Fibroblast of villous mesenchyme (primary cell): ENCODE data around the gene PDE6G. TPM values are rescaled to one million over a fixed set of nuclear protein-coding genes. Genes with fewer than 3 reads are reported as not detected.
"Not testable (repeated sequence)": the region's sequence is repeated elsewhere in the genome, so short reads cannot be mapped to it uniquely, and the experiment has no call there.

Experiments
- DNase-seq: peaks from one replicate; pipeline ENCODE4 v3.0.0-alpha.2; 2010; ENCODE audit warnings: low read depth
- H3K4me3 ChIP-seq: 2 replicates; pipeline ENCODE4 v1.5.1; 2011; ENCODE audit warnings: low read depth, mild to moderate bottlenecking, low read length
- CTCF ChIP-seq: IDR thresholded peaks from 2 replicates; pipeline ENCODE4 v1.5.1; 2012; ENCODE audit warnings: low read depth, mild to moderate bottlenecking, low read length; ENCODE audit not compliant: insufficient read depth
- total RNA-seq: library from RNA; depleted of rRNA; stranded (reverse); fragments of >200 nt; gene quantifications from 2 replicates; pipeline ENCODE4 v1.2.3, GENCODE V29; 2012

The PDE6G gene
- total RNA-seq, 1 donor: not detected

GRCh38 chr17:81681672-81682071, 25.3 kb upstream of the PDE6G start:
- no peak overlapping the region for H3K4me3 ChIP-seq
- DNase-seq: no peak
- no peak for TF ChIP-seq CTCF

- H3K4me3 ChIP-seq: no peak overlapping the region
- no peak for DNase-seq
- no peak for TF ChIP-seq CTCF
Measured at GRCh38 chr17:81680150-81680549, 23.8 kb upstream of the PDE6G start.

GRCh38 chr17:81676906-81677305, 20.6 kb upstream of the PDE6G start:
- DNase-seq: no peak
- H3K4me3 ChIP-seq: no peak overlapping the region
- no peak for TF ChIP-seq CTCF

GRCh38 chr17:81675515-81676221, 19.3 kb upstream of the PDE6G start:
- peak; percentile 52 for TF ChIP-seq CTCF
- DNase-seq: peak; percentile 32

GRCh38 chr17:81673561-81674258, 17.4 kb upstream of the PDE6G start:
- no peak overlapping the region for H3K4me3 ChIP-seq
- no peak for TF ChIP-seq CTCF
- no peak for DNase-seq

More at GRCh38 chr17:81675515-81676221, 19.3 kb upstream of the PDE6G start:
- not testable (repeated sequence) for H3K4me3 ChIP-seq

GRCh38 chr17:81672954-81673353, 16.6 kb upstream of the PDE6G start:
- DNase-seq: no peak
- TF ChIP-seq CTCF: no peak
- no peak overlapping the region for H3K4me3 ChIP-seq

GRCh38 chr17:81672504-81672903, 16.2 kb upstream of the PDE6G start:
- no peak overlapping the region for H3K4me3 ChIP-seq
- DNase-seq: no peak
- no peak for TF ChIP-seq CTCF
